GM12874 (cell line): ENCODE data around the gene ADARB1.

Experiments
- TF ChIP-seq, protein P1 (sequence below): IDR thresholded peaks from 2 replicates; pipeline ENCODE4 v1.5.1; 2011; ENCODE audit warnings: low read depth, mild to moderate bottlenecking, control low read depth, low read length, moderate library complexity; ENCODE audit not compliant: insufficient read depth

ADARB1 gene

DNA sequence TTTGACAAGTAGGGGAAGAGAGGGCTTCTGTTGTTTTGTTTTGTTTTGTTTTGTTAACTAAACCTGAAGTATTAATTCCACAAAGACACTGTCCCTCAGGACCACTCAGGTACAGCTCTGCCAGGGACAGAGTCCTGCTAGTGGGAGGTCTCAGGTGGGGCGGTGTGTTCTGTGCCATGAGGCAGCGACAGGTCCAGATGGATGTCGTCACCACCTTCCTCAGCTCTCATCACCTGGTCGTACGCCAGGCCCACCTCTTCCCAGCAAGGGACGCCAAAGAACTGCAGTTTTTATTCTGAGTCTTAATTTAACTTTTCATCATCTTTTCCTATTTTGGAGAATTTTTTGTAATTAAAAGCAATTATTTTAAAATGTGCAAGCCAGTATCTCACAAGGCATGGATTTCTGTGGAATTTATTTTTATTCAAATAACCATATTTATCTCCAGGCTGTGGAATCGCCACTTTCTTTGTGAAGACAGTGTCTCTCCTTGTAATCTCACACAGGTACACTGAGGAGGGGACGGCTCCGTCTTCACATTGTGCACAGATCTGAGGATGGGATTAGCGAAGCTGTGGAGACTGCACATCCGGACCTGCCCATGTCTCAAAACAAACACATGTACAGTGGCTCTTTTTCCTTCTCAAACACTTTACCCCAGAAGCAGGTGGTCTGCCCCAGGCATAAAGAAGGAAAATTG, 150.8 kb downstream of the ADARB1 start:
- TF ChIP-seq, protein P1, sequence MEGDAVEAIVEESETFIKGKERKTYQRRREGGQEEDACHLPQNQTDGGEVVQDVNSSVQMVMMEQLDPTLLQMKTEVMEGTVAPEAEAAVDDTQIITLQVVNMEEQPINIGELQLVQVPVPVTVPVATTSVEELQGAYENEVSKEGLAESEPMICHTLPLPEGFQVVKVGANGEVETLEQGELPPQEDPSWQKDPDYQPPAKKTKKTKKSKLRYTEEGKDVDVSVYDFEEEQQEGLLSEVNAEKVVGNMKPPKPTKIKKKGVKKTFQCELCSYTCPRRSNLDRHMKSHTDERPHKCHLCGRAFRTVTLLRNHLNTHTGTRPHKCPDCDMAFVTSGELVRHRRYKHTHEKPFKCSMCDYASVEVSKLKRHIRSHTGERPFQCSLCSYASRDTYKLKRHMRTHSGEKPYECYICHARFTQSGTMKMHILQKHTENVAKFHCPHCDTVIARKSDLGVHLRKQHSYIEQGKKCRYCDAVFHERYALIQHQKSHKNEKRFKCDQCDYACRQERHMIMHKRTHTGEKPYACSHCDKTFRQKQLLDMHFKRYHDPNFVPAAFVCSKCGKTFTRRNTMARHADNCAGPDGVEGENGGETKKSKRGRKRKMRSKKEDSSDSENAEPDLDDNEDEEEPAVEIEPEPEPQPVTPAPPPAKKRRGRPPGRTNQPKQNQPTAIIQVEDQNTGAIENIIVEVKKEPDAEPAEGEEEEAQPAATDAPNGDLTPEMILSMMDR = no peak

DNA sequence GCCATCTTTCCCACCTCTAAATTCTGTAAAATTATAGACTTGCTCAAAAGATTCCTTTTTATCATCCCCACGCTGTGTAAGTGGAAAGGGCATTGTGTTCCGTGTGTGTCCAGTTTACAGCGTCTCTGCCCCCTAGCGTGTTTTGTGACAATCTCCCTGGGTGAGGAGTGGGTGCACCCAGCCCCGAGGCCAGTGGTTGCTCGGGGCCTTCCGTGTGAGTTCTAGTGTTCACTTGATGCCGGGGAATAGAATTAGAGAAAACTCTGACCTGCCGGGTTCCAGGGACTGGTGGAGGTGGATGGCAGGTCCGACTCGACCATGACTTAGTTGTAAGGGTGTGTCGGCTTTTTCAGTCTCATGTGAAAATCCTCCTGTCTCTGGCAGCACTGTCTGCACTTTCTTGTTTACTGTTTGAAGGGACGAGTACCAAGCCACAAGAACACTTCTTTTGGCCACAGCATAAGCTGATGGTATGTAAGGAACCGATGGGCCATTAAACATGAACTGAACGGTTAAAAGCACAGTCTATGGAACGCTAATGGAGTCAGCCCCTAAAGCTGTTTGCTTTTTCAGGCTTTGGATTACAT, 151.5 kb downstream of the ADARB1 start:
- TF ChIP-seq, protein P1 = no peak

DNA sequence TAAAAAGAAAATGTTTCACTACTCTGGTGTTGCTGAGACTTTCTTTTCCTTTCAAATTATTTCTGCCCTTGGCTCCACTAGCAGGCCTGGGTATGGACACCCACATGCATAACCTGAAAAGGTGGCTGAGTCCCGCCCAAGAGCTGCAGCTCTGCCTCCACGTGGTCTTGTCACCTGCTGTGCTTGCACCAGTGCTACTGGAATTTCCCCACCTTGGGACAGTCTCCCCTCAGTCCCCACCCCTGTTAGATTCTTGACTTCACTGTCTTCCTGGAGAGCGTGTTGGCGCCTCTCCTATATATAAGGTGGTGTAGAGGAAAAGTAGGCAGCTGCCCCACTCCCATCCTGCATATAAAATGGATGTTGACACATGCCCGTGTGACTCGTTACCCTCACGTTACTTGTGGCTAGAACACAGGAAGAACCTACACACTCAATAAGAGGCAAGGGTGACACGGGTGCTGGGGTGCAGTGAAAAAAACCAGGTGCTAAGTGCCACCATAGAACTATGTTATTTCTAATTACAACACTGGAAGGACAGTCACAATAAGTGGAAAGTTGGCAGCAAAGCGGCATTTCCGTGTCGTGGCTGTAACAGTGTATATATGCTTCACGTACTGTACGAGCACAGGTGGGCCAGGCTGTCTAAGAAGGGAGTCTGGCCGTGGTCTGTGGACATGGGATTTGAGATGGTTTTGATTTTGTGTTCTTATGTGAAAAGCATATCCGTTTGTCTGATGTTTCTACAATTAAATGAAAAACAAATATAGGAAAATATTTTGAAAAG, 152.4 kb downstream of the ADARB1 start:
- TF ChIP-seq, protein P1 = no peak

GRCh38 chr21:45227735-45228134, 153.4 kb downstream of the ADARB1 start:
- TF ChIP-seq, protein P1 = no peak

DNA sequence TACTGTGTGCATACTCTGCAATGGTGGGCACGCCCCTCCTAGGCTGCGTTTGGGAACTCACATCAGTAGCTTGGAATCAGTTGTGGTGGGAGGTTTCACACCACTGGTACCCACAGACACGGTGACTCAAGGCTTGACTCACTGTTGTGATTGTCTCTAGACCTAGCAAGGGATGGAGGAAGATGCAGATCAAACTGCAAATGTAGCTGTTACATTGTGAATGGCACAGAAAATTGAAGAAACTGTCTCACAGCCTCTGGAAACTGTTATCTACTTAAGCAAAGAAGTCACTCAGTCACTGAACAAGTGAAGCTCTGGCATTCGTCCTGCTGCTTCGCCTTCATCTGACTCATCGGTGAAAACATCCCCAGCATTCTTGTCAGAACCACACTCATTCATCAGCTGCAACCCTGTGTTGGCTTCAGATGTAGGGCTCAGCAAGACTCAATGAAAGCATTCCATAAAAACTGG, 153.8 kb downstream of the ADARB1 start:
- TF ChIP-seq, protein P1 = no peak

GRCh38 chr21:45228656-45229240, 154.4 kb downstream of the ADARB1 start:
- TF ChIP-seq, protein P1 = no peak

DNA sequence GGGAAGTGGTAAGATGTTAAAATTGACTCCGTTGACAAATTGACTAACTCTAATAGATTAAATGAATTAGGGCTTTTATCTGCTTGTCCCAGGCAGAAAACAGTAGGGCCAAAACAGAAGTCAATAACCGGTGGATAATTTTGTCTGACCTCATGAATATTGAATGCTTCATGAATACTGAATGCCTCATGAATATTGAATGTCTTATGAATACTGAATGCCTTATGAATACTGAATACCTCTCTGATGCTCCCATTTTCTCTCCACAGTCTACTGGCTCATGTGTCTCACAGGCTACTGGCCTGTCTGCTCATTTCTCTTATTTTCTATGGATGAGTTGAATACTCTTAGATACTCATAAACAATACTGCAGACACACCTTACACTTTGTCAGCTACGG, 157.3 kb downstream of the ADARB1 start:
- TF ChIP-seq, protein P1 = no peak
